ENCODE data around the gene SPIN4.
"Not testable (repeated sequence)": the region's sequence is repeated elsewhere in the genome, so short reads cannot be mapped to it uniquely, and the experiment has no call there.

Gene SPIN4

GRCh38 chrX:63350941-63351616 lies at the start of gene SPIN4:
Gene SPIN4, minus strand, starts transcription at chrX:63351332. Its CDS starts 513 bp downstream, at chrX:63350819.
- peak within 1 kb of the TSS; percentile 66 for H3K4me3 ChIP-seq (ENCODE audit: low read depth, low read length)
- TF ChIP-seq CTCF (IDR thresholded peaks at IDR 0.05; ENCODE audit: low read depth, low read length, missing control alignments): no peak
- DNase-seq (ENCODE audit: low read depth): peak; percentile 53

GRCh38 chrX:63400340-63400739 lies 49.2 kb upstream of the SPIN4 start:
- DNase-seq (ENCODE audit: low read depth): no peak
- TF ChIP-seq CTCF (IDR thresholded peaks at IDR 0.05; ENCODE audit: low read depth, low read length, missing control alignments): no peak

GRCh38 chrX:63394872-63395271 lies 43.7 kb upstream of the SPIN4 start:
- no peak overlapping the region for H3K4me3 ChIP-seq (ENCODE audit: low read depth, low read length)
- DNase-seq (ENCODE audit: low read depth): no peak
- no peak for TF ChIP-seq CTCF (IDR thresholded peaks at IDR 0.05; ENCODE audit: low read depth, low read length, missing control alignments)

More at GRCh38 chrX:63400340-63400739, 49.2 kb upstream of the SPIN4 start:
- no peak overlapping the region for H3K4me3 ChIP-seq (ENCODE audit: low read depth, low read length)

GRCh38 chrX:63393094-63393493 lies 42.0 kb upstream of the SPIN4 start:
- H3K4me3 ChIP-seq (ENCODE audit: low read depth, low read length); DNase-seq (ENCODE audit: low read depth): not testable (repeated sequence)

DNA sequence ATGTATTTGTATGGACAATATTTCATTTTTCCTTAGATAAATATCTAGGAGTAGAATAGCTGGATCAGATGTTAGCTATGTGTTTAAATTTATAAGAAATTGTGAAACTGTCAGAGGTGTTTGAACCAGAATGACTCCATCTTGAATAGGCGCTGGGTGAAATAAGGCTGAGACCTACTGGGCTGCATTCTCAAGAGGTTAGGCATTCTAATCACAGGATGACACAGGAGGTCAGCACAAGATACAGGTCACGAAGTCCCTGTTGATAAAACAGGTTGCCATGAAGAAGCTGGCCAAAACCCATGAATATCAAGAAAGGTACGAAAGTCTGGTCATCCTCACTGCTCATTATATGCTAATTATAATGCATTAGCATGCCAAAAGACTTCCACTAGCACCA lies 36.3 kb upstream of the SPIN4 start:
- no peak for TF ChIP-seq CTCF (IDR thresholded peaks at IDR 0.05; ENCODE audit: low read depth, low read length, missing control alignments)
- no peak overlapping the region for H3K4me3 ChIP-seq (ENCODE audit: low read depth, low read length)

DNA sequence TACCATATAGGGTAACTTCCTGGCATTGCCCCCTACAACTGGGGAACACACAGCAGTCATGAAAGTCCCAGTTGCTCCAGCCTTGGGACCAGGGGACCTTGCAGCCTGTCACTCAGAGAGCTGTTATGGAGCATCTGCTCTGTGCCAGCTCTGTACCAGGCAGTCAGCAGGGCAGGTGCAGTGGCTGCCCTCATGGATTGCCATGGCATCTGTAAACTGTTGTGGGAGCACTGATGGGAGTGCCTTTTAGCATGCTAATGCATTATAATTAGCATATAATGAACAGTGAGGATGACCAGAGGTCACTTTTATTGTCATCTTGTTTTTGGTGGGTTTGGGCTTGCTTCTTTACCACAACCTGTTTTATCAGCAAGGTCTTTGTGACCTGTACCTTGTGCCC lies 33.1 kb upstream of the SPIN4 start:
- not testable (repeated sequence) for DNase-seq (ENCODE audit: low read depth); H3K4me3 ChIP-seq (ENCODE audit: low read depth, low read length)

More for the DNA sequence above, 36.3 kb upstream of the SPIN4 start:
- no peak for DNase-seq (ENCODE audit: low read depth)

GRCh38 chrX:63373012-63373411 lies 21.9 kb upstream of the SPIN4 start:
- H3K4me3 ChIP-seq (ENCODE audit: low read depth, low read length); DNase-seq (ENCODE audit: low read depth): not testable (repeated sequence)

GRCh38 chrX:63367699-63368098 lies 16.6 kb upstream of the SPIN4 start:
- not testable (repeated sequence) for H3K4me3 ChIP-seq (ENCODE audit: low read depth, low read length); DNase-seq (ENCODE audit: low read depth)

GRCh38 chrX:63363788-63364187 lies 12.7 kb upstream of the SPIN4 start:
- no peak overlapping the region for H3K4me3 ChIP-seq (ENCODE audit: low read depth, low read length)
- no peak for TF ChIP-seq CTCF (IDR thresholded peaks at IDR 0.05; ENCODE audit: low read depth, low read length, missing control alignments)
- no peak for DNase-seq (ENCODE audit: low read depth)
